Stimulated activated CD4-positive, alpha-beta T cell treated with anti-CD3 and anti-CD28 coated beads, Interleukin-15, amount 100 ng/mL, for 1 hour (primary cell): ENCODE measurements around the gene IFNGR1.
"Not testable (repeated sequence)": the region's sequence is repeated elsewhere in the genome, so short reads cannot be mapped to it uniquely, and the experiment has no call there.

Experiments
- DNase-seq, 2 donors: peaks; one replicate each; pipeline ENCODE4 v3.0.0-alpha.2; 2020; ENCODE audit warnings: low read depth in 1 of 2, low spot score in 1 of 2

The IFNGR1 gene

GRCh38 chr6:137213813-137214212 lies 5.4 kb downstream of the IFNGR1 start:
- no peak for DNase-seq

GRCh38 chr6:137213331-137213740 lies 5.8 kb downstream of the IFNGR1 start:
- no peak for DNase-seq

- no peak for DNase-seq
Observed at GRCh38 chr6:137211910-137212309, 7.3 kb downstream of the IFNGR1 start.

- DNase-seq: no peak
Observed at GRCh38 chr6:137210903-137211302, 8.3 kb downstream of the IFNGR1 start.

- no peak for DNase-seq
Observed at GRCh38 chr6:137208279-137208678, 10.9 kb downstream of the IFNGR1 start.

- not testable (repeated sequence) for DNase-seq
Observed at GRCh38 chr6:137207457-137207856, 11.7 kb downstream of the IFNGR1 start.

- no peak for DNase-seq
Observed at GRCh38 chr6:137206577-137206976, 12.6 kb downstream of the IFNGR1 start.

- no peak for DNase-seq
Observed at GRCh38 chr6:137203256-137203655, 15.9 kb downstream of the IFNGR1 start.

- no peak for DNase-seq
Observed at GRCh38 chr6:137202078-137202477, 17.1 kb downstream of the IFNGR1 start.

GRCh38 chr6:137201006-137201405 lies 18.2 kb downstream of the IFNGR1 start:
- DNase-seq: no peak

GRCh38 chr6:137200288-137200687 lies 18.9 kb downstream of the IFNGR1 start:
- DNase-seq: no peak

GRCh38 chr6:137197684-137198645 lies 21.2 kb downstream of the IFNGR1 start:
- no peak for DNase-seq

- no peak for DNase-seq
Observed at GRCh38 chr6:137193256-137194070, 25.7 kb downstream of the IFNGR1 start.

GRCh38 chr6:137192821-137193220 lies 26.4 kb downstream of the IFNGR1 start:
- no peak for DNase-seq

- no peak for DNase-seq
Observed at GRCh38 chr6:137191670-137192069, 27.5 kb downstream of the IFNGR1 start.

GRCh38 chr6:137191236-137191635 lies 27.9 kb downstream of the IFNGR1 start:
- DNase-seq: no peak

- DNase-seq: no peak
Observed at GRCh38 chr6:137190583-137191094, 28.5 kb downstream of the IFNGR1 start.

GRCh38 chr6:137188855-137189254 lies 30.3 kb downstream of the IFNGR1 start:
- DNase-seq: no peak

- no peak for DNase-seq
Observed at GRCh38 chr6:137185290-137185689, 33.9 kb downstream of the IFNGR1 start.

- no peak for DNase-seq
Observed at GRCh38 chr6:137182654-137183073, 36.5 kb downstream of the IFNGR1 start.

GRCh38 chr6:137181891-137182653 lies 37.1 kb downstream of the IFNGR1 start:
- DNase-seq: no peak
